ENCODE measurements around the gene NEURL1. TPM values are rescaled to one million over a fixed set of nuclear protein-coding genes. Genes with fewer than 3 reads are reported as not detected.

NEURL1 gene
- total RNA-seq, 3 donors from 2014 or later (not counting 1 experiment from before 2014, with no cell fraction given) = 0.95 to 8.5 (median 1.5) TPM

- Mint-ChIP-seq H3K36me3 (no peaks in the 10 kb centered on the region), H3K9me3 (no peaks in the 10 kb centered on the region), H3K4me3 (no peak overlapping the region), H3K27ac (no peak overlapping the region), H3K4me1 (no peaks in the 10 kb centered on the region), H3K27me3 (ENCODE audit: low read depth in 2 of 2) (no peaks in the 10 kb centered on the region)
- intact Hi-C loops (cut with micrococcal nuclease) = no loop called here
- no peak for DNase-seq
- Histone ChIP-seq H3K9me3 (ENCODE audit: control insufficient read depth, insufficient read depth, low read length) (no peaks in the 10 kb centered on the region), H3K27ac (ENCODE audit: low read length) (no peak overlapping the region), H3K27me3 (ENCODE audit: control insufficient read depth, insufficient read depth, low read length) (no peaks in the 10 kb centered on the region), H3K36me3 (ENCODE audit: control insufficient read depth, insufficient read depth, low read length) (no peaks in the 10 kb centered on the region), H3K4me1 (ENCODE audit: control insufficient read depth, insufficient read depth, low read length) (no peaks in the 10 kb centered on the region), H3K4me3 (ENCODE audit: low read length) (no peak overlapping the region)
- WGBS (ENCODE audit: insufficient coverage) = 91% methylated on average over 4 of the region's 4 CpGs
- no peak for TF ChIP-seq CTCF (IDR thresholded peaks at IDR 0.05)
- no peak for ATAC-seq
Observed at GRCh38 chr10:103621783-103622125, 128.2 kb downstream of the NEURL1 start.

- Histone ChIP-seq H3K9me3 (ENCODE audit: control insufficient read depth, insufficient read depth, low read length) (no peaks in the 10 kb centered on the region), H3K27ac (ENCODE audit: low read length) (no peak overlapping the region), H3K4me1 (ENCODE audit: control insufficient read depth, insufficient read depth, low read length) (no peaks in the 10 kb centered on the region), H3K4me3 (ENCODE audit: low read length) (no peak overlapping the region), H3K36me3 (ENCODE audit: control insufficient read depth, insufficient read depth, low read length) (no peaks in the 10 kb centered on the region), H3K27me3 (ENCODE audit: control insufficient read depth, insufficient read depth, low read length) (no peaks in the 10 kb centered on the region)
- Mint-ChIP-seq H3K27ac (no peak overlapping the region), H3K4me1 (no peaks in the 10 kb centered on the region), H3K9me3 (no peaks in the 10 kb centered on the region), H3K27me3 (ENCODE audit: low read depth in 2 of 2) (no peaks in the 10 kb centered on the region), H3K36me3 (no peaks in the 10 kb centered on the region), H3K4me3 (no peak overlapping the region)
- intact Hi-C loops (cut with micrococcal nuclease) = no loop called here
- no peak for DNase-seq
- no peak for ATAC-seq
- 96% methylated on average over 18 of the region's 18 CpGs for WGBS (ENCODE audit: insufficient coverage)
- no peak for TF ChIP-seq CTCF (IDR thresholded peaks at IDR 0.05)
Observed at GRCh38 chr10:103622286-103622685, 128.8 kb downstream of the NEURL1 start.

- no peaks in the 10 kb centered on the region for H3K9me3 ChIP-seq (ENCODE audit: control insufficient read depth, insufficient read depth, low read length)
- no peaks in the 10 kb centered on the region for H3K4me1 ChIP-seq (ENCODE audit: control insufficient read depth, insufficient read depth, low read length)
- Mint-ChIP-seq H3K4me3 (no peak overlapping the region), H3K9me3 (no peaks in the 10 kb centered on the region), H3K27me3 (ENCODE audit: low read depth in 2 of 2) (no peaks in the 10 kb centered on the region), H3K27ac (no peak overlapping the region), H3K36me3 (no peaks in the 10 kb centered on the region), H3K4me1 (no peaks in the 10 kb centered on the region)
- intact Hi-C loops (cut with micrococcal nuclease) = no loop called here
- H3K36me3 ChIP-seq (ENCODE audit: control insufficient read depth, insufficient read depth, low read length) = no peaks in the 10 kb centered on the region
- H3K4me3 ChIP-seq (ENCODE audit: low read length) = no peak overlapping the region
- no peaks in the 10 kb centered on the region for H3K27me3 ChIP-seq (ENCODE audit: control insufficient read depth, insufficient read depth, low read length)
- DNase-seq (no peak), ATAC-seq (no peak)
- WGBS (ENCODE audit: insufficient coverage) = 89% methylated on average over 11 of the region's 11 CpGs
- no peak for TF ChIP-seq CTCF (IDR thresholded peaks at IDR 0.05)
- H3K27ac ChIP-seq (ENCODE audit: low read length) = no peak overlapping the region
Observed at GRCh38 chr10:103622935-103623574, 129.6 kb downstream of the NEURL1 start.

GRCh38 chr10:103626178-103626577 lies 132.7 kb downstream of the NEURL1 start:
- Mint-ChIP-seq H3K27me3 (ENCODE audit: low read depth in 2 of 2) (no peaks in the 10 kb centered on the region), H3K36me3 (no peaks in the 10 kb centered on the region), H3K4me1 (no peaks in the 10 kb centered on the region), H3K27ac (no peak overlapping the region), H3K4me3 (no peak overlapping the region), H3K9me3 (no peaks in the 10 kb centered on the region)
- Histone ChIP-seq H3K36me3 (ENCODE audit: control insufficient read depth, insufficient read depth, low read length) (no peaks in the 10 kb centered on the region), H3K27ac (ENCODE audit: low read length) (no peak overlapping the region), H3K4me1 (ENCODE audit: control insufficient read depth, insufficient read depth, low read length) (no peaks in the 10 kb centered on the region), H3K9me3 (ENCODE audit: control insufficient read depth, insufficient read depth, low read length) (no peaks in the 10 kb centered on the region), H3K4me3 (ENCODE audit: low read length) (no peak overlapping the region), H3K27me3 (ENCODE audit: control insufficient read depth, insufficient read depth, low read length) (no peaks in the 10 kb centered on the region)
- intact Hi-C loops (cut with micrococcal nuclease) = no loop called here
- no peak for DNase-seq
- 94% methylated on average over 11 of the region's 11 CpGs for WGBS (ENCODE audit: insufficient coverage)
- no peak for TF ChIP-seq CTCF (IDR thresholded peaks at IDR 0.05)
- ATAC-seq = no peak

All from natural killer cell (primary cell).